Neural crest cell (in vitro differentiated cells): ENCODE measurements around the gene FAM204A. TPM values are rescaled to one million over a fixed set of nuclear protein-coding genes. Genes with fewer than 3 reads are reported as not detected.

Experiments used
- DNase-seq: peaks from one replicate; pipeline ENCODE4 v3.0.0; 2021; ENCODE audit warnings: low read depth, mixed read lengths, low spot score
- H3K27ac Mint-ChIP-seq: one replicate; pipeline ENCODE4 v1.8.0; 2021; ENCODE audit warnings: mild to moderate bottlenecking, mixed read lengths; ENCODE audit not compliant: unreplicated experiment
- H3K27me3 Mint-ChIP-seq: 2 replicates; pipeline ENCODE4 v1.8.0; 2021; ENCODE audit warnings: low read depth, mild to moderate bottlenecking, mixed read lengths
- H3K36me3 Mint-ChIP-seq: 2 replicates; pipeline ENCODE4 v1.8.0; 2021; ENCODE audit warnings: low read depth, mild to moderate bottlenecking, mixed read lengths
- H3K4me1 Mint-ChIP-seq: 2 replicates; pipeline ENCODE4 v1.8.0; 2021; ENCODE audit warnings: mixed read lengths
- H3K4me3 Mint-ChIP-seq: one replicate; pipeline ENCODE4 v1.8.0; 2021; ENCODE audit warnings: mild to moderate bottlenecking, mixed read lengths
- H3K9me3 Mint-ChIP-seq: 2 replicates; pipeline ENCODE4 v1.8.0; 2021; ENCODE audit warnings: mixed read lengths
- CTCF ChIP-seq: fragments of 200-600 bp; sonication (generic); conservative IDR thresholded peaks from 2 replicates; pipeline ENCODE4 v1.5.0; 2021; ENCODE audit warnings: antibody characterized with exemption, mild to moderate bottlenecking
- long read RNA-seq: library from polyadenylated mRNA; unstranded; transcript quantifications from one replicate; pipeline ENCODE4 v2.0.0, GENCODE V29; 2020
- total RNA-seq: library from RNA; stranded (reverse); gene quantifications from 2 replicates; pipeline ENCODE4 v1.2.1, GENCODE V29; 2021

FAM204A gene
- total RNA-seq, result 74.7 and 78.3 TPM in 2 replicates
- long read RNA-seq, full-length matches to known transcripts, result 67 of 85 reads
- long read RNA-seq, partial matches to known transcripts, result 8 of 85 reads
- long read RNA-seq, other reads (novel, unspliced or antisense), result 10 of 85 reads

- H3K27me3 Mint-ChIP-seq, result peaks cover 25% of the 10 kb centered on the region
- peak within 1 kb of the TSS; percentile 90 for H3K4me3 Mint-ChIP-seq
- peak; percentile 86 for DNase-seq
- H3K36me3 Mint-ChIP-seq, result no peaks in the 10 kb centered on the region
- peaks cover 27% of the 10 kb centered on the region for H3K4me1 Mint-ChIP-seq
- H3K27ac Mint-ChIP-seq, result peak within 1 kb of the TSS; percentile 98
- no peaks in the 10 kb centered on the region for H3K9me3 Mint-ChIP-seq
- TF ChIP-seq CTCF, result no peak
Observed at GRCh38 chr10:118341791-118342637, at the start of gene FAM204A. Gene FAM204A (minus strand): TSS chr10:118342324. CDS start chr10:118336415, 5,909 bp downstream.

- H3K9me3 Mint-ChIP-seq, result no peaks in the 10 kb centered on the region
- no peaks in the 10 kb centered on the region for H3K4me1 Mint-ChIP-seq
- no peak for TF ChIP-seq CTCF
- no peak for DNase-seq
- no peak overlapping the region for H3K4me3 Mint-ChIP-seq
- peaks cover 38% of the 10 kb centered on the region for H3K27me3 Mint-ChIP-seq
- H3K36me3 Mint-ChIP-seq, result no peaks in the 10 kb centered on the region
- H3K27ac Mint-ChIP-seq, result no peak overlapping the region
Observed at GRCh38 chr10:118383699-118384098, 41.6 kb upstream of the FAM204A start.

GRCh38 chr10:118383063-118383689 lies 41.1 kb upstream of the FAM204A start:
- Mint-ChIP-seq H3K27me3 (peaks cover 41% of the 10 kb centered on the region), H3K36me3 (no peaks in the 10 kb centered on the region), H3K4me1 (no peaks in the 10 kb centered on the region), H3K4me3 (no peak overlapping the region), H3K27ac (no peak overlapping the region), H3K9me3 (no peaks in the 10 kb centered on the region)
- no peak for DNase-seq
- no peak for TF ChIP-seq CTCF

- Mint-ChIP-seq H3K9me3 (no peaks in the 10 kb centered on the region), H3K36me3 (no peaks in the 10 kb centered on the region), H3K27me3 (peaks cover 9% of the 10 kb centered on the region), H3K4me1 (no peaks in the 10 kb centered on the region), H3K4me3 (no peak overlapping the region), H3K27ac (no peak overlapping the region)
- no peak for DNase-seq
- TF ChIP-seq CTCF, result no peak
Observed at GRCh38 chr10:118374404-118374803, 32.3 kb upstream of the FAM204A start.

- no peak for DNase-seq
- no peak overlapping the region for H3K27ac Mint-ChIP-seq
Observed at GRCh38 chr10:118373786-118374185, 31.7 kb upstream of the FAM204A start.

More at GRCh38 chr10:118373786-118374185, 31.7 kb upstream of the FAM204A start:
- Mint-ChIP-seq H3K4me3 (no peak overlapping the region), H3K9me3 (no peaks in the 10 kb centered on the region), H3K4me1 (no peaks in the 10 kb centered on the region), H3K36me3 (no peaks in the 10 kb centered on the region), H3K27me3 (peaks cover 9% of the 10 kb centered on the region)
- TF ChIP-seq CTCF, result no peak
